HG03457 (cell line): Measurements from ENCODE around the gene SORCS2.

Experiments
- ATAC-seq: cut with Tn5 transposase; IDR thresholded peaks from one replicate; pipeline ENCODE4 v1.9.1; 2021; ENCODE audit warnings: moderate number of reproducible peaks; ENCODE audit not compliant: unreplicated experiment

SORCS2 gene

DNA sequence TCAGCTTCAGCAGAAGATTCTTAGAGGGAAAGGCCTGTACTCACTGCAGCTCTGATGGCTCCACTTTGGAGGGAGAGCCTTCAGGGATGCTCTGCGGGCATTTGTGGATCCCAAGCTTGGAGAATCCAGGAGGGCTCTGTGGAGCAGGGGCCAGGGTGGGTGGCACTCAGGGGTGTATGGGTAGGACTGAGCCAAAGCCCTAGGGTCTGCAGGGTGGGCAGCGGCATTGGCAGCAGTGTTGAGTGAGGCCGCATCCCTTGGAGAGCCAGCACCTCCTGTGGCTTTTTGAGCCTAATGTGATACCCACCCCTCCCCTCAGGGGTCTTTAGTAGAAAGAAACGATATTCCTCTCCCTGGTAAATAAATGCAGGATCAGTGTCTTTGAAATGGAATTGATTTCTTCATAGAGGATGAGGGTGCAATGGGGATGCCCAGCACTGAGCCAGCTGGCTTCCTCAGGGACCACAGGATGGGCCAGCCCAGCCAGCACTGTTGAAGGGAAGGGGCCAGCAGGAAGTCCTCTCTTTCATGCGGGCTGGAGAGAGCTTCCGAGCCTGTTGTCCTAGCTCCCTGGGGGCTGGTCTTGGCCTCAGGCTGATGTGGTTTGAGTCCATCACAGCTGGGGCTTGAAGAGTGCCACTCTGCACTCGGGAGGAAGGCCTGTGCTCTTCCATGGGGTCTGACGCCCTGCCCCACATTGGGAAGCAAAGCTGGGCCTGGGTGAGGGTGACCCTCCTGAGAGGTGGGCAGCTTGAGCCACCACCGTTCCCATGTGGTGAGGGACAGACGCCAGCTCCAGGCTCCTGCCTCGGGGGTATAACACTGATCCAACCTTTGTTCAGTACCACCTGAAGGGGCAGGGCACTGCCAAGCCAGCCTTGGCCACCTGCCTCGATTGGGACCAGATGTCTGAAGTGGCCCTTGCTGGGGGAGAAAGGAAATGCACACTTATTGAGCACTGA is 192.9 kb downstream of the SORCS2 start:
- no peak for ATAC-seq

DNA sequence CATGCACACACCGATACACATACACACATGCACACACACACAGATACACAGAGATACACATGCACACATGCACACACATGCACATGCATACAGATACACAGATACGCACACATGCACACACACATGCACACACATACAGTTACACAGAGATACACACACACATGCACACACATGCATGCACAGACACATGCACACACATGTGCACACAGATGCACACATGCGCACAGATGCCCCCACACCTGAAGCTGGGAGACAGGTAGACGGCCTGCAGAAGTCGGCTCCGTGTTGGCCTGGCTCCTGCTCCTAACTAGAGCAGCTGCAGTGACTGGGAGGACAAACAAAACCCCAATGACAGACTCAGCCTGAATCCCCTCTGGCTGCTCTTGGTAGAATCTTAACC is 195.6 kb downstream of the SORCS2 start:
- no peak for ATAC-seq

DNA sequence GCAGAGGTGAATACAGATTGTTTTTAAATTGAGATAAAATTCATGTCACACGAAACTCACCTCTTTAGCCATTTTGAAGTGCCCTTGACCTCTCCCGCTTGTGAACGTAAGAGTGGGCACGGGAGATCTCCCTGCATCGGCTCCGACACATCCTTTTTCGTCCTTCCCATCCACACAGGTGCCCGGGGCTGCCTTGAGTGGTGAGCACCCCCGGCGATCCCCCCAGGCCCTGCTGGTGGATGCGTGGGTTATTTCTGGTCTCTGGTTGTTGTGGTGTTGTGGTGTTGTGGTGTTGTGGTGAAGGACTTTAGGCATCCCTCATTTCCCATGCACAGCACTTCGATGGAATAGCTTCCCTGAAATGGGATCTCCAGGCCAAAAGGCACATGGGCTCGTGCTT is 196.3 kb downstream of the SORCS2 start:
- no peak for ATAC-seq

DNA sequence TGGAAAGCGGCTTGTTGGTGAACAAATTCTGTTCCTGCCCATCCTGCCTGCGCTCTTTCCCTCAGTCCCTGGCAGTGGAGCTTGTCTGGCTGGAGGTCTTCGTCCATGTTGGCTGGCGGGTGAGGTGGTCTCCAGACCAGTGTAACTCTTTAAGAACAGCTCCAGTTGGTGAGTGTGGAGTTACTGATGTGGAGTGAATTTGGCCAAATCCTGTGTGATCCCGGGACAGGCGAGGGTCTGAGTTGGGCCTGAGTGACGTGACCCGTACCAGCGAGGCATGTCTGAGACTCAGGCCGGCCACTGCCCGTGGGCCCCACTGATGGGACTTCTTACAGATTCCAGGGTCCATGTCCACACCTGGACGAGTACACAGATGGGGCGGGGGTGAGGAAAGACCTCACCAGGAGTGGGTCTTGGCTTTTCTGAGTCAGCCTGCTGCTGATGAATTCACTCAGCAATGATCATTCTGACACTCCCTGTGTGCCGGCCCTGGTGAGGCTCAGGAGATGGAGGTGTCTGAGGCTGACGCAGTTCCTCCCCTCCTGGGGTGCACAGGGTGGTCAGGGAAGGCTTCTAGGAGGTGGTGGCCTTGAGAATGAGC is 196.9 kb downstream of the SORCS2 start:
- ATAC-seq = no peak

DNA sequence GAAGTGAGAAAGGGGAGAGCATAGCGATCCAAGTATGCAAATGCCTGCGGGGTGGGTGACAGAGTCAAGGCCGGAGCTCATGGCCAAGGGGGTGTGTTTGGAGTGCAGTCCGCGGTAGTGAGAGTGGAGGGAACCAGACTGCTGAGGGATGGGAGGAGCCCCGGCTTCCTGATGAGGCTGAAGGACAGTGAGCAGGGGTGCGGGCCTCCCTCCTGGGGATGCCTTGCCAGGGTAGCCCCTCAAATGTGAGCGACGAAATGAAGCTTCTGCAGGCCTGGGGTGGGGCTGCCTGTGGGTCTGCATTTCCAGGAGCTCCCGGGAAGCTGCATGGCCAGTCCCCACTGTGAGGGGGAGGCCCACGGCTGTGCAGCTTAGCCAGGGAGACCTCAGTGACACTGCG is 197.4 kb downstream of the SORCS2 start:
- no peak for ATAC-seq

DNA sequence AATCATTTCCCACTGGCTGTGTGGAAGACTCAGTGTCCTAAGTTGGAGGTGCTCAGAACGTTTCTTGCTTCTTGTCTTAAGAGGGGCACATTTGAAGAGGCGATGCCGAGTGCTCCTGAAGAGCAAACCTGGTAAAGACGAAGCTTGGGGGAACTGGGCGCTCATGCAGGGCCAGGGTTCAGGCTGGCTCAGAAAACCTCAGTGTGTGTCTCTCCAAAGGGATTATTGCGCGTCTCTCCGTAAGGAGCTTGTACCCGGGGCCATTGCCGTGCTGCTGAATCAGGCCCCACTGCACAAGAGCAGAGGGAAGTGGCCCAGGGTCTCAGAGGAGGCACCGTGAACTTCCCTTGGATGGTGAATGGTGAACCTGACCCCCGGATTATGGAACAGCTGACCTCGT is 198.0 kb downstream of the SORCS2 start:
- no peak for ATAC-seq

DNA sequence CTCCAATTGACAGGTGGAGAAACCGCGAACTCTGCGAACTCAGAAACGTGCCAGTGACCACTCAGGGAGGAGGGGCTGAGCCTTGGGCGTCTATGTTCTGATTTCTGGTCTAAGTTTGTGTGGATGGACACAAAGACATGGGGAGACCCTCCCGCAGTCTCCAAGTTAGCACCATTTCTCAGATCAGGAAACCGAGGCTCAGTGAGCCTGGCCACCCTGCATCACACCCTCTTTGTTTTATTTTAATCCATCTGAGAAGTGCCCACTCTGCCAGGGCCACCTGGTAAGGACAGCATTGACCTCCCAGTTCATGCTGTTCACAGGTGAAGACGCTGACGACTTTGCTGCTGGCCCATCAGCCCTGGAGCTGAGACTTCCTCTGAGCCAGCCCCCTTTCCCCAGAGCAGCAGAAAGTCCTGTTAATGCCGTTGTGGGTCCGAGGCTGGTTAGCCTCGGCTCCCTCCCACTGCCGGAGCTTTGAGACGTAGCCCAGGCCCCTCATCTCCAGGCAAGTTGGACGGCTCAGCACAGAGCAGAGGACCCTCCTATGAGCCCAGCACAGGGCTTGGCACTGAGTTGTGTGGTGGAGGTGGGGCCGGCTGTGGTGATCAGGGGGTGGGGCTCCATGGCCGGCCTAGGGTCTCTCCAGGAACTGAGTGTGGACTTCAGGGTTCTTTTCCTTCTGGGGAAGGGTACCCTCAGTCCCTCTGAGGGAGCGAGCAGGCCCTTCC is 198.7 kb downstream of the SORCS2 start:
- ATAC-seq = no peak

DNA sequence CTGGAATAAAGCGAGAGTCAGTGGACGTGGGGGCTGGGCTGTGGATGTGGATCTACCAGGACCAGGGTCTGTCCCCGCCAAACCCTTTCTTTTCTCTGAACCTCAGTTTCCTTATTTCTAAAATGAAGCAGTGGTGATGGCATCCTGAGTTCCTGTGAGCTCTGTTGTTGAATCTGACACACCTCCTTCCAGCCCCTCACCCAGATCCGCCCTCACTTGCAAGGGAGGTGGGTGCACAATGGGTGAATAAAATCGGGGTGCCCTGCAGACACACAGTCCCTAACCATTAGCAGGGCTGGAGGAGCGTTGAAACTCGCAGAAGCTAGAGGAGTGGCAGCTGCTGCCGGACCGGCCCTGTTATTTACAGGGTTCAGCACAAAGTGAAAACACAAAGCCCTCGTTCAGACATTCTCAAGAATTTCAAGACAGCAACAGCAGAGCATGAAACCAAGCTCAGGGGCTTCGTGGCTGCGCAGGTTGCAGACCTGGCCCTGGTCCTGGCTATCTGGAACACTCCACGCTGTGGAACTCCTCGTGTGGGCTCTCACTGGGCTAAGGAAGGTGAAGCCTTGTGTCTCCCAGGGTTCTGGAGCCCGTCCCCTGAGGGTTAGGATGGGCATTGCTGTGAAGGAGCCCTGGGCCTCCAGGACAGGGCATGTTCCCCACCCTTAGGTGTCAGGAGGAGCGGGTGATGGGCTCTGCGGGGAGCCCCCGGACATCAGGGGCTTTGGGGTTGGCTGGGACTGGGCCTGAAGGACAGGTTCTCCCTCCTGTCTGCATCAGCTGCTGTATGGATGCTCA is 199.5 kb downstream of the SORCS2 start:
- ATAC-seq = no peak

DNA sequence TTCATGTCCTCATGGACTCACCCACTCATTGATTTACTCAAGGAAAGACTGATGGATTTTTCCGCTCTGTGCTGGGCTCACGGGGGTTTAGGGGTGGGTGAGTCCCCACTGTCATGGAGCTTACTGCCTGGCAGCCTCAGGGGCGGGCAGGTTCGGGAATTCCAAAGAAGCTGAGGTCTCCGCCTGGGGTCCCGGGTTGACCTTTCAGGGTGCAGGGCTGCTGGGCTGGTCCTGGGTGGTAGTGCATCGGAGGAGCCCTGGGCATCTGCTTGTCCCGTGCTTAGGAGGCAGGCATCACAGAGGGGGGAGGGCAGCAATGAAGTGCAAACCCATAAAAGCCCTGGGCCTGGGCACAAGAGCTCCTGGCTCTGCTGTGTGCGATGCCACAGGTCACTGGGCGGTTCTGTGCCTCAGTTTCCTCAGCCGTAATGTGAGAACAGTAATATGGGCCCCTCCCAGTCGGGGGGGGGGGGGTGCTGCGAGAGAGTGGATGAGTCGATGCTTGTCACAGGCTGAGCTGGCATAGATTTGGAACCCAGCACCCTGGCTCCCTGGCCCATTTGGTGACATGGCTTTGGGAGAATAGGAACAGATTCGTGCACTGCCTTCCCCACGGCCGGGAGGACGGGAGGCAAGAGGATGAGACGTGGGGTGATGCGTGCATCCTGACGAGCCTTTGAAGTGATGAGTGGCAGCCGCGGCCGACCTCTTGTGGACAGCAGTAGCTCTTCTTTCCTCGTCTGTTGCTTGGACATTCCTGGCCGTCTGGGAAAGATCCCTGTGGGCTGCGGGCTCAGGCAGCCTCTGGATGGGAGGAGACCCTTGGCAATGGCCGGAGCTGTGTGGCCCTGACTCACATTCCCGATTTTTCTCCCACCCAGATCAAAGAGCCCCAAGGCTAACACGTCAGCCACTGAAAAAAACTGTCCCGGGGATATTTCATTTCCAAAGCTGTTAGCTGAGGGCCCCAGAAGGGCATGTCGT is 200.4 kb downstream of the SORCS2 start:
- ATAC-seq = no peak

DNA sequence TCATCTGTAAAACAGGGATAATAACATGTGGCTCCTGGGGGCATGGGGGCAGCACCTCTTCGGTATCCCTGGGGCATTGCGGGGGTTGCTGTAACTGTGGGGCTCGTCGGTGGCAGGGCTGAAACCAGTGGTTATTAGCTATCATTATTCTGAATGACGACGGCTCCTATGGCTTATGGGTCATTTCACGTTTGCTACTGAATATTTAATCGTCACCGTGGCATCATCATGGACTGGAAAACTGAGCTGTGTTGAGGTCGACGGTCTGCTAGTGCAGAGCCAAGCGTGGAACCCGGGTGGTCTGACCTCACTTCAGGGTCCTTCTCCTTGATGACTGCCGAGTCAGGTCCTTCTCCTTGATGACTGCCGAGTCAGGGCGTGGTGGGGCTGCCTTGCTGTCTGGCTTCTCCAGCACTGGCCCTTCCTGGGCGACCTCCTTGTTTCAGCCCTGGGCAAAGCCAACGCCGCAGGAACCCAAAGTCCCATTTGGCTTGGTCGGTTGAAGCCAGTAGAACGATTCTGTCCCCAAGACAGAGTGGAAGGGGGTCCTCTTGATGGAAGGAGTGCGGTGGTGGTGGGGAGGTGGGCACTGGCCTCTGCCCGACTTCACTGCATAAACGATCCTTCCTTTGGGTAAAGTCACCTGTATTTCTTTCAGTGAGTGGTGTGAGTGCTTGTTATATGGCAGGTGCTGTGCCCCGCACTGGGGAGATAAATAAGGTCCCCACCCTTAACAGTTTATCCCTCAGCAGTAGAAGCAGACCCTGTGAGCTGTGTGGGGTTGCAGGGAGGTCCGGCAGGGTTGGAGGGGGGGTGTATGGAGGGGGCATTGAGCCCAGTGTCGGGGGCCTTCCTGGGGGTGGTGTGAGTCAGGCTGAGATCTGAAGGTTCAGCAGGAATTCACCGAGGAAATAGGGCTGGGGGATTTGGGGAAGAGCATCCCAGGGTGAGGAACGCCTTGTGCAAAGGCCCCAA is 201.6 kb downstream of the SORCS2 start:
- ATAC-seq = no peak

DNA sequence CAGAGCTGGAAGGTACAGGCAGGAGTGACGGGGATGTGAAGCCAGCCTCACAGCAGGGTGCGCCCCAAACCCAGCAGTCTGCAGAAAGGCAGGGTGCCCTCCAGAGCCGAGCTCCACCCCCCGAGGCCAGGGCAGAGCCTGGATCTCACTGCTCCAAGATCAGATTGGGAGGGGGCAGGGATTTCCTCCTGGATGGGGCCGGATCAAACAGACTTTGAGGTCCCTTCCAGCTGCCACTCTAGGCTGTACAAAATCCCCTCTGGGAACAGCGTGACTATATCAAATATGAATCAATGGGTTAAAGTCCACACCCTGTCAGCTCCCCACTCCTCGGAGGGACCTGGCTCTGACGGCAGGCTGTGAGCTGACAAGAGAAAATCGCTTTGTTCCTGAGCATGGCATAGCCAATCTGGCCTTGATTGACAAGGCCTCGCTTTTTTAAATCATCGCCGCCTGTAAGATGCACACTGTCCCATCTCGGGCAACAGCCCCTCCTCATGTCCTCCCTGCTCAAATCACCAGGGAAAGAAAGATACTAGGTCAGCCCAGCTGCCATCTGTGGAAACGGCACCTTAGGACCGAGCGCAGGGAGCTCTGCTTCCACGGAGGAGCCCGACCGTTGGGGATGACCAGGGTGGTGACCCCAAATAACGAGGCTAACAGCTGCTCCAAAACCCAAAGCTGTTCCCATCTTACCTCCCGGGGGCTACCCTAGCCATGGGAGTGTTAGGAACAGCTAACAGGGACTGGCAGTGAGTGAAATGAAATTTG is 202.5 kb downstream of the SORCS2 start:
- no peak for ATAC-seq

DNA sequence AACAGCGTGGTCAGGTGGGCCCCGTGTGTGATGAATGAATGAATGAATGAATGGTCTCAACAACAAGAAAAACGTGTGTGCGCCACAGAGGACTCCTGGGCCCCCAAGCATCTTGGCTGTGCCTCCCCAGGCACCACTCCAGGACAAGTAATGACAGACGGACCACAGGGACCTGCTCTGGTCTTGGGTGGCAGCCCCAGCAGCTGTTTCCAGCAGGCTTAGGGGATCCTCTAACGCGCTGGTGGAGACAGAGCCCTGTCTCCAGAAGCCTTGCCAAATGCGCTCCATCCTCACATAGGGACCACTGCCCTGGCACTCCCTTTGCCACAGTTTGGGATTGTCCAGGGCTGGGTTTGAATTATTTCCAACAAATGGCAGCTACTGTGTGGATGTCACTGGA is 203.3 kb downstream of the SORCS2 start:
- ATAC-seq = no peak

DNA sequence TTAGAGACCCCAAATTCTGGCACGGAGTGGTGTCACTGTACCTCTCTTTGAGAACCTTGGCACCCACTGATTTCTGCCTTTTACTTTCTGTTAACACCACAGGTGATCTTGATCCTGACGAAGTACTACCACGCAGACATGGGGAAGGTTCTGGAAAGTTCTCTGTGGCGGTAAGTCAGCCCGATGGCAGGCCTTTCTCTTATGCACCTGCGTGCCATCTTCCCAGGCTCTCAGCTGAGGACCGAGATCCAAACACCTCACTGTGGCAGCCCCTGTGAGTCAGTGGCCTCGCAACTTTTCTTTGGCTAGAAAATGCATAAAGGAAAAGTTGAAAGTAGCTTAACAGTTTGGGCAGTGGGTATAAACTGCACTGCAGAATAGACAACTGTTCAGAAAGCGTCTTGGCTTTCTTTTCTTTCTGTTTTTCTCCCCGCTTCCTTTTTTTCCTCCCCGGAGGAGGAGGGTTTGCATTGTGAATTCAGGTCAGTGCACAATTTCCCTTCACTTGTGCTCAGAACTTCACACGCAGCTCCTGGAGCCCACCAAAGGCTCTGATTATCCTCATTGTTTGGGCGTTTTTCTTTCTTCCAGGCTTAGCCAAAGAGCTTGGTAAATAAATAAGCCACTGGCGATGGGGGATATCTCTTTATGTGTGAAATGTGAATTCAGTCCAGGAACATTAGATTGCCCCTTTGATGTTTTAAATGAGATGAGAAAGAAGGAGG is 204.0 kb downstream of the SORCS2 start:
- ATAC-seq = no peak

DNA sequence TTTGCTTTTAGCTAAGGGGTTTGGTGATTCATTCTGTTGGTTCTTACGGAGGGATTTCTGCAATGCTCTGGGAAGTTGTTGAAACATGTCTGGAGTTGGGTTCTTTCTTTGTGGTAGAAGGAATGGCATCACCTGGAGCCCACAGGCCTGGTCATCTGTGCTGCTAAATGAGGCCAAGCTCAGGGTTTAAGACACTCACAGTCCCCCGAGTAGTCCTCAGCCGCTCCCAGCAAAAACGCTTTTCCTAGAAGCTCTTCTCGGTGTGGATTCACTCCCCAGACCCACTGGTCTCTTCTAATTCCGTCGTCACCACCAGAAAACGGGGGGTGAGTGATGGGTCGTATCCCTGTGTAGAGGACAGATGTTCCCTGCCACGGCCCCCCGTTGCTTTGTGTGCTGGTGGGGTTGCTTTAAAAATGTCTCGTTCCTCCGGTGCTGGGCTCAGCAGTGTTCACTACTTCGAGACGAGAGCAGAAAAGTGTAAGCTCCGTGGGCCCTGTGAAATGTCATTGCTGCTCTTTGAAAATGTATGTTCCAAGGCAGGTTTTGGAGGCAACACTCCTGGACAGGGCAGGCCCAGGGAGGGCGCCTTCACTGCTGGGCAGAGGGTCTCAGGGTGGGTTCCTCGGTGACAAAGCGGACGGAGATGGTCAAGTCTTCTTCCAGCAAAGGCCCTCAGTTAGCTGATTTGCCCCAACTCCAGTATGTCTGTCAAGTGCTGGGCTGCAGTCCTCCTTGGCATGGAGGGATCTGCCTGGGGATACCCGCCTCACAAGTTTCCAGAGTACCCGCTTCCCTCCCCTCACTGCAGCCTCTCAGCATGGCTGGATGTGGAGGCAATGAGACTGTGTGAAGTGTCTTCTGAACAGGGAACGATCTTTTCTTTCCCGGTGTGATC is 205.1 kb downstream of the SORCS2 start:
- ATAC-seq = no peak

DNA sequence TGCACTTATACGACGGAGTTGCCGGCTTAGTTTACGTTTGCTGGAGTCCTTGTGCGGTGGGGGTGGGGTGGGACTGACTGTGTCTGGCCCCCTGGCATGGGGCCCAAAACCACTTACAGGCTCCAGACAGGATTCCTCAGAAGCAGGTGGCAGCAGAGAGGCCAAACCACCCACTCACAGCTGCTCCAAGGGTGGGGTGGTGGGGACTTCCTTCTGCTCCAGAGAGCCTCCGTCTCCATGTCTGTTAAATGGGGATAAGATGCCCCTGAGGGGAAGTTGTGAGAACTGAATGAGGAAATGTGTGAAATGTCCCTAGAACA is 205.7 kb downstream of the SORCS2 start:
- ATAC-seq = no peak

DNA sequence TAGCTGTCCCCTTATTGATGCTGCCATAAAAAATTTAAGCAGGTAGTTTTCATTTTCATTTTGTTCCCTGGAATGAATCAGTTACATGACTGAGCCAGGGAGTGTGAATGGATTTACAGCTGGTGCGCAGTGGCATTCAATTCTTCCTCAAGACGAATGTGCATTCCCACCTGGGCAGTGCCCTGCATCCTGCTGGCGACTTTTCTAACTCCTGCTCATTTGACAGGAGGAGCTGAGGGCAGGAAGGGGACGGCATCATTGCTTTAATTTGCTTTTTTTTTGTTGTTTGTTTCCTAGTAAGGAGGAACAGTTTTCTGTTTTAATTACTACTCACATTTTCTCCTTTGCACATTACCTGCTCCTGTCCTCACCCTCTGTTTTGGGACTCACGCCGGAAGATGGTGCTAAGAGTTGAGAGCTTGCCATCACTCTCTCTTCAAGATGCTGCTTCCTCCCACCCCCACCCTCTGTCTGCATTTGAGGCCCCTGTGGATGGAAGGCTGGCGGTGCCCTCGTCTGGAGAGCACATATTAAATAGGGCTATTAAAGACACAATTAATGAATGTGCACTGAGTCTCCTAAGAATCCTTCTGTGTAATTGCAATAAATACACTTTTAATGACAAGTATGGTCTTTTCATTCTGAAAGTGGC is 206.6 kb downstream of the SORCS2 start:
- ATAC-seq = no peak
